Esophagus squamous epithelium (tissue), 5 donors: ENCODE data around the gene CTCFL. TPM values are rescaled to one million over a fixed set of nuclear protein-coding genes. Genes with fewer than 3 reads are reported as not detected.

Experiments
- DNase-seq: peaks from one replicate; lab custom pipeline; 2025; lab: John Stamatoyannopoulos, UW
- H3K27ac ChIP-seq, 4 donors: fragments of 200-600 bp; sonication (generic); one replicate each; pipeline ENCODE4 v1.5.1; 2016 to 2019; ENCODE audit warnings: mild to moderate bottlenecking in 1 of 4
- H3K27me3 ChIP-seq, 4 donors: fragments of 200-600 bp; sonication (generic); 1 replicate in 3 of 4; 2 replicates in 1 of 4; pipeline versions ENCODE4 v1.5.1 to v1.6.0; 2017 to 2021; ENCODE audit warnings: antibody characterized with exemption in 1 of 4
- H3K36me3 ChIP-seq, 3 donors: fragments of 200-600 bp; sonication (generic); one replicate each; pipeline ENCODE4 v1.5.1; 2016 to 2019
- H3K4me1 ChIP-seq, 3 donors: fragments of 200-600 bp; sonication (generic); one replicate each; pipeline ENCODE4 v1.5.1; 2017 to 2019
- H3K4me3 ChIP-seq, 4 donors: fragments of 200-600 bp; sonication (generic); 1 replicate in 3 of 4; 2 replicates in 1 of 4; pipeline ENCODE4 v1.5.1; 2016 to 2019; ENCODE audit warnings: mild to moderate bottlenecking in 2 of 4, moderate library complexity in 1 of 4
- H3K9me3 ChIP-seq, 3 donors: fragments of 200-600 bp; sonication (generic); one replicate each; pipeline ENCODE4 v1.5.1; 2016 to 2019
- POLR2A ChIP-seq, 4 donors: fragments of 450-650 bp; IDR thresholded peaks; one replicate each; pipeline ENCODE4 v1.6.1; 2017; ENCODE audit warnings: antibody characterized with exemption in 4 of 4, mild to moderate bottlenecking in 4 of 4, moderate library complexity in 3 of 4
- WGBS, 2 donors: methylation state at CpG; one replicate each; pipeline ENCODE4 v1.1.5; 2018; 5-methylcytosine and 5-hydroxymethylcytosine counted together
- intact Hi-C: fragments of 100-400 bp; cut with DNase I; formaldehyde crosslinking; loops from one replicate; pipeline ENCODE4 v1.15.0; 2022
- total RNA-seq, 4 donors: library from RNA; depleted of rRNA; stranded (reverse); fragments of >200 nt; gene quantifications; one replicate each; pipeline ENCODE4 v1.1.0, GENCODE V29; 2016
- TF ChIP-seq, protein P1 (sequence below), 6 experiments: fragments of 450-650 bp in 4 of 6; fragments of 200-600 bp in 2 of 6; sonication (generic) in 2 of 6; IDR thresholded peaks; one replicate each; pipeline ENCODE4 v1.5.1; 2016 to 2019; ENCODE audit warnings: antibody characterized with exemption in 6 of 6, mild to moderate bottlenecking in 4 of 6, moderate library complexity in 4 of 6
- donor health status: DM: yes; HTN: yes; CAD: no.

Gene CTCFL
- total RNA-seq, 4 donors from 2014 or later: 0.19 TPM; not detected in 3

DNA sequence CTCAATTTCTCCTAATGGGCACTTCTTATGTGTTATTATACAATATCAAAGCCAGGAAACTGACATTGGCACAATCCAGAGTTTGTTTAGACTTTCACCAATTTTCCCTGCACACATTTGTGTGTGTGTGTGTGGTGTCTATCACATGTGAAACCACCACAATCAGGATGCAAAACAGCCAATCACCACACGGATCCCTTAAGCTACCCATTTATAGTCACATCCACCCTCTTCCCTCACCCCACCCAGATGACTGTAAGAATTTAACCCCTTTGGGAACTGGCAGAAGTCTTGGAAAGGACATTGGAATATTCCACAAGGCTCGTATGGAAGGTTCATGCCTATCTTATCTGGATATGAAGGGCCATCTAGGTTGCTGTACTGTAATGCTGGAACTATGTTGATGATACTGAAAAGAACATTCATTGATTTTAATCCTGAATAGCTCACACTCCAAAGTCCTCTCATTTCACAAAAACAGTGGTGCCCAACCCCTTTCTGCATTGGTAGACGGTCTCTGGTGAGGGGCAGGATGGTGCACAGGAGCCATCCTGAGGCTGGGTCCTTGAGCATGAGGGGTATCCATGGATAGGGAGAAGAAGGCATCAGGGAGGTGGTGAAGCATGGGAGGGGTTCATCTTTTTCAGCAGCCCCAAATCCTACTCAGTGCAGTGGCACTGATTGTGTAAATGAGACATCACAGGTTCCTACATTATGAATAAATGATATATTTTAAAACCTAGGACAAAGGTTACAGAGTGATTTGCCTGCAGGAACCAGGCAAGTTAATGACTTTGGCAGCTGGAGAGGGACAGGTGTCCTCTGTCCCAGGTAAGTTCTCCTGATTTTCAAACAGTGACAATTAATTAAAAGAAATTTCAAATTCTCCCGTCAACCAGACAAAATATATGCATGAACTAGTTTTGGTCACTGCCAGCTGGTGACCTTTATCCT lies 12.1 kb upstream of the CTCFL start:
- Histone ChIP-seq H3K9me3 (peaks cover 0 to 6% (median 0%) of the 10 kb centered on the region in 3 donors), H3K27ac (no peak overlapping the region), H3K4me1 (peaks cover 0 to 6% (median 1%) of the 10 kb centered on the region in 3 donors), H3K27me3 (peaks cover 0 to 6% (median 0%) of the 10 kb centered on the region in 4 donors), H3K4me3 (no peak overlapping the region), H3K36me3 (no peaks in the 10 kb centered on the region)
- TF ChIP-seq POLR2A (IDR thresholded peaks at IDR 0.05): no peak
- TF ChIP-seq, protein P1, sequence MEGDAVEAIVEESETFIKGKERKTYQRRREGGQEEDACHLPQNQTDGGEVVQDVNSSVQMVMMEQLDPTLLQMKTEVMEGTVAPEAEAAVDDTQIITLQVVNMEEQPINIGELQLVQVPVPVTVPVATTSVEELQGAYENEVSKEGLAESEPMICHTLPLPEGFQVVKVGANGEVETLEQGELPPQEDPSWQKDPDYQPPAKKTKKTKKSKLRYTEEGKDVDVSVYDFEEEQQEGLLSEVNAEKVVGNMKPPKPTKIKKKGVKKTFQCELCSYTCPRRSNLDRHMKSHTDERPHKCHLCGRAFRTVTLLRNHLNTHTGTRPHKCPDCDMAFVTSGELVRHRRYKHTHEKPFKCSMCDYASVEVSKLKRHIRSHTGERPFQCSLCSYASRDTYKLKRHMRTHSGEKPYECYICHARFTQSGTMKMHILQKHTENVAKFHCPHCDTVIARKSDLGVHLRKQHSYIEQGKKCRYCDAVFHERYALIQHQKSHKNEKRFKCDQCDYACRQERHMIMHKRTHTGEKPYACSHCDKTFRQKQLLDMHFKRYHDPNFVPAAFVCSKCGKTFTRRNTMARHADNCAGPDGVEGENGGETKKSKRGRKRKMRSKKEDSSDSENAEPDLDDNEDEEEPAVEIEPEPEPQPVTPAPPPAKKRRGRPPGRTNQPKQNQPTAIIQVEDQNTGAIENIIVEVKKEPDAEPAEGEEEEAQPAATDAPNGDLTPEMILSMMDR (IDR thresholded peaks at IDR 0.05): no peak
- intact Hi-C loops: no loop called here
- 76 to 78% methylated on average over 4 of the region's 4 CpGs for WGBS, 2 donors
- DNase-seq: no peak

DNA sequence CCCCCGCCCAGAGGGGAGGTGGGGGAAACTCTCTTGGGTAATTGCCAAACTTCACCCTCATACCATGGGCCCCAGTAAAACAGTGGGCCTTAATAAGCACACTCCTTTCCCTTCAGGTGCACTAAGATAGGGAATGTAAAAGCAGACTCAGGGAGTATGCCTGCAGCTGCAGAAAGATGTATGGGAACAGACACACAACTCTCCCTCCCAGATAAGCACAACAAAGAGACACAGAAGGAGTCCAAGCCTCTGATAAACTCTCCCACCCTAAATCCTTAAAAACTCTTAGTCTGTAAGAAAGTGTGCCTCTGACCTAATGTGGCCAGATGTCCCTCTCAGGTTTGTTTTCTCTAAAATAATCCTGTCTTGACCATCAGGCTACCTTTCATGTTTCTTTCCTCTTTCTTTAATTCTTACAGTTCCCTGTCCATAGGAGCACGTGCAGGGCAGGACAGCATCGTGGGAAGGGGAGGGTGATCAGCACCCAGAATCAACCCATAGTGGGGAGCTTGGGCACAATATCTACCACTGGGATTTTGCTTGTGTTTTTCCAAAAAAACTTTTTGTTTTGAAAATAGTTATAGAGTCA lies 11.3 kb upstream of the CTCFL start:
- no peak for DNase-seq
- intact Hi-C loops: no loop called here
- Histone ChIP-seq H3K27ac (no peak overlapping the region), H3K36me3 (no peaks in the 10 kb centered on the region), H3K4me1 (peaks cover 0 to 14% (median 4%) of the 10 kb centered on the region in 3 donors), H3K4me3 (no peak overlapping the region), H3K9me3 (peaks cover 0 to 6% (median 0%) of the 10 kb centered on the region in 3 donors), H3K27me3 (peaks cover 0 to 6% (median 0%) of the 10 kb centered on the region in 4 donors)
- no peak for TF ChIP-seq POLR2A (IDR thresholded peaks at IDR 0.05)
- TF ChIP-seq, protein P1 (IDR thresholded peaks at IDR 0.05): no peak
- WGBS, 2 donors: 50 to 72% methylated on average over 3 of the region's 3 CpGs

GRCh38 chr20:57535297-57535696 lies 10.4 kb upstream of the CTCFL start:
- Histone ChIP-seq H3K27me3 (peaks cover 0 to 6% (median 0%) of the 10 kb centered on the region in 4 donors), H3K4me1 (peaks cover 0 to 14% (median 4%) of the 10 kb centered on the region in 3 donors), H3K4me3 (no peak overlapping the region), H3K36me3 (no peaks in the 10 kb centered on the region), H3K27ac (no peak overlapping the region), H3K9me3 (peaks cover 0 to 6% (median 0%) of the 10 kb centered on the region in 3 donors)
- no peak for TF ChIP-seq POLR2A (IDR thresholded peaks at IDR 0.05)
- TF ChIP-seq, protein P1 (IDR thresholded peaks at IDR 0.05): no peak
- intact Hi-C loops: no loop called here
- no peak for DNase-seq
- 68 to 83% methylated on average over 5 of the region's 5 CpGs for WGBS, 2 donors

DNA sequence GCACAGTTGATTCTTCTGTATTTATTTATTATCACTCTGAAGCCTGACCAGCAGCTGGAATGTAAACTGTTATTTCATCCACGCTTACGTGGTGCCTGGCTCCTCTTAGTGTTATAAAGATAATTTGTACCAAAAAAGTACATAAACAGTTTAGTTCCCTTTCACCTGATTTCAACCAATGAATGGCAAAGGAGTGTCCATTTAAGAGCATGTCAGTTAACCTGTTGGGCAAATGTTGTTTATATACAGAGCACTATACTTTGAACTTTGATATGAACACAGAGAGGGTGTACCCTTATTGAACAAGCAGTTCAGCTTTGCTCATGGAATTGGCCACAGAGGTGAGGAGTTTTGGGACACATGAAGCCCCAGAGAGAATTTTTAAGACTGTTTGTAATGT lies 7.2 kb upstream of the CTCFL start:
- no peaks in the 10 kb centered on the region for H3K9me3 ChIP-seq
- no peak for DNase-seq
- TF ChIP-seq, protein P1 (IDR thresholded peaks at IDR 0.05): no peak
- no peak for TF ChIP-seq POLR2A (IDR thresholded peaks at IDR 0.05)
- no peaks in the 10 kb centered on the region for H3K27me3 ChIP-seq
- H3K36me3 ChIP-seq: no peaks in the 10 kb centered on the region
- intact Hi-C loops: no loop called here
- 73 to 91% methylated on average over 2 of the region's 2 CpGs for WGBS, 2 donors
- peaks cover 0 to 14% (median 4%) of the 10 kb centered on the region in 3 donors for H3K4me1 ChIP-seq
- peak overlapping the region in 1 of 4 donors; percentile 23 for H3K27ac ChIP-seq
- H3K4me3 ChIP-seq: no peak overlapping the region
